Endothelial cell of umbilical vein (primary cell): ENCODE data around the gene ZMIZ2.

ENCODE experiments used
- EZH2 ChIP-seq: IDR thresholded peaks from 2 replicates; pipeline ENCODE4 v1.6.1; 2012; ENCODE audit warnings: borderline replicate concordance, low read depth, mild to moderate bottlenecking, moderate library complexity, low read length, inconsistent platforms; ENCODE audit not compliant: severe bottlenecking
- POLR2A ChIP-seq: IDR thresholded peaks from 2 replicates; pipeline ENCODE4 v1.6.1; 2012; ENCODE audit warnings: low read depth, mild to moderate bottlenecking, control low read depth, low read length
- TF ChIP-seq, protein P1 (sequence below), 2 donors: IDR thresholded peaks; 1 replicate in 1 of 2; 2 replicates in 1 of 2; pipeline ENCODE4 v1.5.1; 2011; ENCODE audit warnings: low read length in 2 of 2, mild to moderate bottlenecking in 2 of 2, moderate library complexity in 2 of 2, control low read depth in 1 of 2, inconsistent platforms in 1 of 2, low read depth in 1 of 2; ENCODE audit not compliant: insufficient read depth in 1 of 2; ENCODE audit errors: extremely low read depth in 1 of 2
- TF ChIP-seq, protein P2 (sequence below): IDR thresholded peaks from 2 replicates; pipeline ENCODE4 v1.6.1; 2011; ENCODE audit not compliant: insufficient read depth, insufficient read length

DNA sequence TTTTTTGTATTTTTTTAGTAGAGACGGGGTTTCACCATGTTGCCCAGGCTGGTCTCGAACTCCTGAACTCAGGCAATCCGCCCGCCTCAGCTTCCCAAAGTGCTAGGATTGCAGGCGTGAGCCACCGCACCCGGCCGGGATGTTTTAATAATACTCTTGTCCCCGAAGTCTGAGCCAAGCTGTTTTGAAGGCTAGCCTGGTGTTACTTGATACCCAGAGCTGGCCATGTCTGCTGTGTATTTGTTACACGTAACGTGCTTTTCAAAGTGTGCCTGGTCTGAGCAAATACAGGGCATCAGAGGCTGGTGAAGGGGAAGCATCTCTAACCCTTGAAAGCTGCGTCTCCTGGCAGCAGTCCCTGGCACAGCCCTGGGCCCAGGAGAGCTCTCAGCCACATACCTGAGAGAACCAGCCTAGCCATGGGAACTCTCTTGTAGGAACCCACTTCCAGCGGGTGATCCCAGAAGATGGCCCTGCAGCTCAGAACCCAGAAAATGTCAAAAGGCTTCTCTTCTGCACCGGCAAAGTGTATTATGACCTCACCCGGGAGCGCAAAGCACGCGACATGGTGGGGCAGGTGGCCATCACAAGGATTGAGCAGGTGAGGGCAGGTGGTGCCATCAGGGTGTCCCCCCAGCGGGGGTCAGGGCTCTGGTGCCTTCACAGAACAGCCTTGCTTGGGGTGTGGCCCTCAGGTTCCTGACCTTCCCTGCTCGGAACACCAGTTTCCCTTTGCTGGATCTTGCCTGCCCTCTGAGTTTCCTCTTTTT, 41.7 kb upstream of the ZMIZ2 start:
- TF ChIP-seq EZH2, result no peak
- TF ChIP-seq, protein P1, sequence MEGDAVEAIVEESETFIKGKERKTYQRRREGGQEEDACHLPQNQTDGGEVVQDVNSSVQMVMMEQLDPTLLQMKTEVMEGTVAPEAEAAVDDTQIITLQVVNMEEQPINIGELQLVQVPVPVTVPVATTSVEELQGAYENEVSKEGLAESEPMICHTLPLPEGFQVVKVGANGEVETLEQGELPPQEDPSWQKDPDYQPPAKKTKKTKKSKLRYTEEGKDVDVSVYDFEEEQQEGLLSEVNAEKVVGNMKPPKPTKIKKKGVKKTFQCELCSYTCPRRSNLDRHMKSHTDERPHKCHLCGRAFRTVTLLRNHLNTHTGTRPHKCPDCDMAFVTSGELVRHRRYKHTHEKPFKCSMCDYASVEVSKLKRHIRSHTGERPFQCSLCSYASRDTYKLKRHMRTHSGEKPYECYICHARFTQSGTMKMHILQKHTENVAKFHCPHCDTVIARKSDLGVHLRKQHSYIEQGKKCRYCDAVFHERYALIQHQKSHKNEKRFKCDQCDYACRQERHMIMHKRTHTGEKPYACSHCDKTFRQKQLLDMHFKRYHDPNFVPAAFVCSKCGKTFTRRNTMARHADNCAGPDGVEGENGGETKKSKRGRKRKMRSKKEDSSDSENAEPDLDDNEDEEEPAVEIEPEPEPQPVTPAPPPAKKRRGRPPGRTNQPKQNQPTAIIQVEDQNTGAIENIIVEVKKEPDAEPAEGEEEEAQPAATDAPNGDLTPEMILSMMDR (IDR thresholded peaks at IDR 0.05; ENCODE audit: extremely low read depth in 1 of 2, insufficient read depth in 1 of 2, low read depth in 1 of 2, low read length in 2 of 2), result no peak
- no peak for TF ChIP-seq POLR2A
- TF ChIP-seq, protein P2, sequence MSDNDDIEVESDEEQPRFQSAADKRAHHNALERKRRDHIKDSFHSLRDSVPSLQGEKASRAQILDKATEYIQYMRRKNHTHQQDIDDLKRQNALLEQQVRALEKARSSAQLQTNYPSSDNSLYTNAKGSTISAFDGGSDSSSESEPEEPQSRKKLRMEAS, result no peak
